Measurements from ENCODE around the gene NDUFB7. TPM values are rescaled to one million over a fixed set of nuclear protein-coding genes. Genes with fewer than 3 reads are reported as not detected.

The NDUFB7 gene
- total RNA-seq, 1 experiment from 2014 or later: 180 TPM

DNA sequence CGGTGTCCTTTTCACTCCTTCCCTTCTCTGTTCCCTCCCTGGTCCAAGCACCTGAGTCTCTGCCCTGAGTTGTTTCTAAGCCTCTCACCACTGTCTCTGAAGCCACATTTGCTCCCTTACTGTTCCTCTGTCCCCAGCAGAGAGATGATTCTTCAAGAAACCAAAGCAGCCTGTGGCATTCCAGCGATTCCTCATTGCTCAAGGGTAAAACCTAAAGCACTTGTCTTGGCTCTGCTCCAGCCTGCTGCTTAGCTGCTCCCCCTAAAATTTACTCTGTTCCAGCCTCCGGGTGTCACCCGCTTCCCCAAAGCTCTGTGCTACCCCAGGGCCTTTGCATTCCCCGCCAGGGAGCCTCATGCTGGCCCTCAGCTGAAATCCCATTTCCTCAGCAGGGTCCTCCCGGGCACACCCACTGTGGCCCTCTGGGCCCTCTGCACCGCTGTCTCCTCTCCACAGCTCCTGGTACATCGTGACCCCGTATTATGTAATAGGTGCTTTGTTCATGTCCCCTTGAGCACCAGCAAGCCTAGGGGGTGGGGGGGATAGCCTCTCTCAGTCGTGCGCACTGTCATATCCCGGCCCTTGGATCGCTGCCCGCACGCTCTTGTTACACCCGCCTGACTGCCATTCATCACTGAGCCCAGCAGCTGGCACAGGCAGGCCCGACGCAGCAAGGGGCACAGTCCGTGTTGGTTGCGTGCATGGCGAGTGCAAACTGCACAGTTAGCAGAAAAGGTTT lies 26.7 kb downstream of the NDUFB7 start:
- CTCF ChIA-PET: no interaction called here
- intact Hi-C loops (cut with micrococcal nuclease; ENCODE audit: unreplicated experiment): no loop called here
- POLR2A ChIA-PET: interaction anchor here (0.7 kb wide), 1 partner anchor 757 kb away, joined by 7 read pairs; no protein-coding TSS in a partner anchor
- no peak overlapping the region for H3K27ac ChIP-seq (ENCODE audit: low read length)
- in situ Hi-C loops (cut with HindIII; ENCODE audit: low pct_unique_long_range_greater_than_20kb, low sequenced_read_pairs): no loop called here
- DNase-seq (ENCODE audit: low read depth, low spot score) (no peak), ATAC-seq (no peak)
- no peak for TF ChIP-seq POLR2AphosphoS5 (IDR thresholded peaks at IDR 0.05; ENCODE audit: low read depth, low read length)
- TF ChIP-seq CTCF (IDR thresholded peaks at IDR 0.05): no peak
- TF ChIP-seq, protein P1, sequence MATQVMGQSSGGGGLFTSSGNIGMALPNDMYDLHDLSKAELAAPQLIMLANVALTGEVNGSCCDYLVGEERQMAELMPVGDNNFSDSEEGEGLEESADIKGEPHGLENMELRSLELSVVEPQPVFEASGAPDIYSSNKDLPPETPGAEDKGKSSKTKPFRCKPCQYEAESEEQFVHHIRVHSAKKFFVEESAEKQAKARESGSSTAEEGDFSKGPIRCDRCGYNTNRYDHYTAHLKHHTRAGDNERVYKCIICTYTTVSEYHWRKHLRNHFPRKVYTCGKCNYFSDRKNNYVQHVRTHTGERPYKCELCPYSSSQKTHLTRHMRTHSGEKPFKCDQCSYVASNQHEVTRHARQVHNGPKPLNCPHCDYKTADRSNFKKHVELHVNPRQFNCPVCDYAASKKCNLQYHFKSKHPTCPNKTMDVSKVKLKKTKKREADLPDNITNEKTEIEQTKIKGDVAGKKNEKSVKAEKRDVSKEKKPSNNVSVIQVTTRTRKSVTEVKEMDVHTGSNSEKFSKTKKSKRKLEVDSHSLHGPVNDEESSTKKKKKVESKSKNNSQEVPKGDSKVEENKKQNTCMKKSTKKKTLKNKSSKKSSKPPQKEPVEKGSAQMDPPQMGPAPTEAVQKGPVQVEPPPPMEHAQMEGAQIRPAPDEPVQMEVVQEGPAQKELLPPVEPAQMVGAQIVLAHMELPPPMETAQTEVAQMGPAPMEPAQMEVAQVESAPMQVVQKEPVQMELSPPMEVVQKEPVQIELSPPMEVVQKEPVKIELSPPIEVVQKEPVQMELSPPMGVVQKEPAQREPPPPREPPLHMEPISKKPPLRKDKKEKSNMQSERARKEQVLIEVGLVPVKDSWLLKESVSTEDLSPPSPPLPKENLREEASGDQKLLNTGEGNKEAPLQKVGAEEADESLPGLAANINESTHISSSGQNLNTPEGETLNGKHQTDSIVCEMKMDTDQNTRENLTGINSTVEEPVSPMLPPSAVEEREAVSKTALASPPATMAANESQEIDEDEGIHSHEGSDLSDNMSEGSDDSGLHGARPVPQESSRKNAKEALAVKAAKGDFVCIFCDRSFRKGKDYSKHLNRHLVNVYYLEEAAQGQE (IDR thresholded peaks at IDR 0.05; ENCODE audit: insufficient read depth in 1 of 2, low read depth in 2 of 2, low read length in 1 of 2): no peak
- TF ChIP-seq TCF7L2 (IDR thresholded peaks at IDR 0.05; ENCODE audit: low read depth, low read length): no peak
- TF ChIP-seq SIN3A (IDR thresholded peaks at IDR 0.05; ENCODE audit: borderline replicate concordance, insufficient read depth, low read depth, low read length): no peak
- H3K27me3 ChIP-seq (ENCODE audit: control insufficient read depth, insufficient read depth, low read length): no peaks in the 10 kb centered on the region
- H3K4me1 ChIP-seq (ENCODE audit: control insufficient read depth, insufficient read depth, low read length): peaks cover 8% of the 10 kb centered on the region
- no peaks in the 10 kb centered on the region for H3K36me3 ChIP-seq (ENCODE audit: control insufficient read depth, insufficient read depth, low read length)
- no TSS peak for BruUV-seq (replicated peaks)
- H3K9me3 ChIP-seq (ENCODE audit: control insufficient read depth, insufficient read depth, low read depth, low read length): no peaks in the 10 kb centered on the region
- no peak overlapping the region for H3K4me3 ChIP-seq (ENCODE audit: low read depth in 2 of 2, low read length in 2 of 2)

GRCh38 chr19:14544047-14544446 lies 27.8 kb downstream of the NDUFB7 start:
- Histone ChIP-seq H3K27ac (ENCODE audit: low read length) (no peak overlapping the region), H3K36me3 (ENCODE audit: control insufficient read depth, insufficient read depth, low read length) (no peaks in the 10 kb centered on the region), H3K9me3 (ENCODE audit: control insufficient read depth, insufficient read depth, low read depth, low read length) (no peaks in the 10 kb centered on the region), H3K4me3 (ENCODE audit: low read depth in 2 of 2, low read length in 2 of 2) (no peak overlapping the region), H3K4me1 (ENCODE audit: control insufficient read depth, insufficient read depth, low read length) (peaks cover 4% of the 10 kb centered on the region; the same call in 1 of the 2 replicates), H3K27me3 (ENCODE audit: control insufficient read depth, insufficient read depth, low read length) (no peaks in the 10 kb centered on the region)
- POLR2A ChIA-PET: no interaction called here
- ATAC-seq: no peak
- in situ Hi-C loops (cut with HindIII; ENCODE audit: low pct_unique_long_range_greater_than_20kb, low sequenced_read_pairs): no loop called here
- CTCF ChIA-PET: no interaction called here
- DNase-seq (ENCODE audit: low read depth, low spot score): no peak
- BruUV-seq (replicated peaks): no TSS peak
- no peak for TF ChIP-seq TCF7L2 (IDR thresholded peaks at IDR 0.05; ENCODE audit: low read depth, low read length)
- no peak for TF ChIP-seq CTCF (IDR thresholded peaks at IDR 0.05)
- TF ChIP-seq, protein P1 (IDR thresholded peaks at IDR 0.05; ENCODE audit: insufficient read depth in 1 of 2, low read depth in 2 of 2, low read length in 1 of 2): no peak
- no peak for TF ChIP-seq POLR2AphosphoS5 (IDR thresholded peaks at IDR 0.05; ENCODE audit: low read depth, low read length)
- no peak for TF ChIP-seq SIN3A (IDR thresholded peaks at IDR 0.05; ENCODE audit: borderline replicate concordance, insufficient read depth, low read depth, low read length)
- intact Hi-C loops (cut with micrococcal nuclease; ENCODE audit: unreplicated experiment): no loop called here
